HG03460 (cell line): ENCODE data around the gene PSME3IP1.
A peak's percentile ranks its signal among the peaks of the same experiment; 100 is the strongest.

Source experiments
- ATAC-seq: cut with Tn5 transposase; IDR thresholded peaks from one replicate; pipeline ENCODE4 v1.9.1; 2021; ENCODE audit not compliant: unreplicated experiment

The PSME3IP1 gene

DNA sequence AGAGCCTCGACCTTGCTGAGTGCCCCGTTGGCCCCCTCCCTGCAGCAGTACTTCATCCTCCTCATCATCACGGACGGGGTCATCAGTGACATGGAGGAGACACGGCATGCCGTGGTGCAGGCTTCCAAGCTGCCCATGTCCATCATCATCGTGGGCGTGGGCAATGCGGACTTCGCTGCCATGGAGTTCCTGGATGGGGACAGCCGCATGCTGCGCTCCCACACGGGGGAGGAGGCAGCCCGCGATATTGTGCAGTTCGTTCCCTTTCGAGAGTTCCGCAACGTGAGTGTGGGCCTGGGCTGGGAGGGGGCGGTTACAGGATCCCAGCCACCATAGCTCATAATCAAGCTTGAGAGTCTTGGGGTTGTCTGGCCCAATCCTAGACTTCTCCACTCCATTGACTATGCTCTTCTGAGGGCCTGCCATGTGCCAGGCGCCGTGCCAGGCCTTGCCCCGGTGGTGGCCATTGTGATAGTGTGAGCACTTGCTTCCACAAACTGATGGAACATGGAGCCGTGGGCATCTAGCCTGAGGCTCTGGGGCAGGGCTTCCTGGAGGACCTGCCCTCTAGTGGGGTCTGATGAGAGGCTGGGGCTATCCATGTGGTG is 39.7 kb downstream of the PSME3IP1 start:
- no peak for ATAC-seq

DNA sequence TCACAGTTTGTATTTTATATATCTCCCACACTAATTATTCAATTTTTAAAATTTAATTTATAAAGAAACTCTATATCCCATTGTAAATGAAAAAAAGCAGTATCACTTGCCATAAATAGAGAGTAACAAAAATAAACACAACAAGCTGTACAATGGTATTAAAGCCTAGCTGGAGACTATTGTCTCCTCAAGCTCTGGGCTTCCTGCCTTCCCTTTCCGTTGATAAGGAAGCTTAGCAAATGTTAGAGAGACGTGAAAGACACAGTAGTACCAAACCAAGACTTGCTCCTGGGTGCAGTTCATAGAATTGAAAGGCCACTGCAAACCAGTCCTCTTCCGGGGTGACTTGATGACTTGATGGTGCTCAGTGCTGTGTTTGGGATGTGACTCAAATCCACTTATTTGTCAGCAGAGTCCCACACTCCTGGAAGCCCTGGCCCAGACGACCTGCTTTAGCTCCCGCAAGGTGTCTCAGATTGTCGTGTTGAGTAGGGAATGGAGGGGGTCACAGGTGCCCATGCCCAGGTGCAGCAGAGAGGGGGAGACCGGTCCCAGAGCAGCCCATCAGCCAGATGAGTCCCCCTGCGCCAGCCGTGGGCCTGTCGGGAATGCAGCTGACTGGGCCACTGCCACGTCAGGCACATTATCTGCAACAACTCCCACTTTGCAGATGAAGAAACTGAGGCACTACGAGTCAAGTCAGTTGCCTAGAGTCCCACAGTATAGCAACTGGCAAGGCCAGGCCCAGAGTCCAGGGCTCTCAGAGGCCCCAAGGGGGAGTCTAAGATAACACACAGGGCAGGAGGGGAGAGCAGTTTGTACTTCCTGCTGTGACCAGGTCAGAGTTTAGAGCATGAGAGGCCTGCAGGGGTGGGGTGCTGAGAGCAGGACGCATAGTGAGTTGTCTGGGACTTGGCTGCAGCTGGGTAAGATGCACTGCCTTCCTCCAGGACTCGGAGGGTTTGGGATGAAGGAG is 40.5 kb downstream of the PSME3IP1 start:
- ATAC-seq = no peak

DNA sequence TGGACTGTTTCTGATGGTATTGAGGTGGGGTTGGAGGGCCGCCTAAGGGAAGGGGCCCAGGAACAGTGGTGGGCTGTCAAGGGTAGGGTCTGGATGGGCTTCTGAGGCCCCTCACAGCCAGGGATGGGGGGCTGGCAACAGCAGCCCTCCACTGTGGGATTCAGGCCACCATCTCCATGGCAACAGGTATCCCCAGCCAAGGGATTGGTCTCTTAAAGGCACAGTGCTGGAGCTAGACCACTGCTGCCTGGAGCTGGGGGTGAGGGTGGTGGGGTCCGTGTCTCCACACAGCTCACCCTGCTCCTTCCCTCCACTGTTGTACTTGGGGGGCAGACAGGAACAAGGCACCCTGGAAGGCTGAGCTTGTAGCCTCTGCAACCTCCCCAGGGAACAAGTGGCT is 41.8 kb downstream of the PSME3IP1 start:
- ATAC-seq = no peak

DNA sequence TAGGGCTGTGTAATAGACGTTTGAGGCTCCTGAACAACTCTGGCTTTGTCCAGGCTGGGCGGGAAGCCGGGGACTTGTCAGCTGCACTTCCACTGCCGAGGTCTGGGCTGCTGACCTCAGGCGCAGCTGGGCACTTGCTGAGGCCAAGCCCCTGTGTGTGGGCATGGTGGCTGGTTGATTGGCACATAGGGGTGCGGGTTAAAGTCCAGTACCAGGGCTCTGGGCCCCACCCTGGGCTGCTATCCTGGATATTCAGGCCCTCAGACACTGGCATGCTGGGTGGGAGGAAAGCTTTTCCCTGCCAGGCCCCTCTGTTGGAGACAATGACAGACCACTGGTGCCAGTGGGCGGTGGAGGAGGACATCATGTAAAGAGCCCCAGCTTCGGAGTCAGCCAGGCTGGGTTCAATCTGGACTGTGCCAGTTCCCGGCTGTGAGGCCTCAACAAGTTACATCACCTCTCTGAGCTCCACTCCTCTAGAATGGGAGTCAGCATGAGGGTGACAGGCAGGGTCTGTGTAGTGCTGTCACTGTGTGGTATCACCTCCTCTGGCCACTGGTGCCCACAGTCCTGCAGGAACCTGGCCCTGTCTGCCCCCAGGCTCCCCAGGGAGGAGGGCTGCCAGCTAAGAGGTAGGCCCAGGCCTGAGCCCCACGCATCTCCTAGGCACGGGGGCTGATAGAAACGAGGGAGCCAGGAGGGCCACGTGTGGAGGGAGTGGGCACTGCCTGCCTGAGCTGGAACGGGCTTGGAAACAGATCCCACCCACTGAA is 42.5 kb downstream of the PSME3IP1 start:
- no peak for ATAC-seq

DNA sequence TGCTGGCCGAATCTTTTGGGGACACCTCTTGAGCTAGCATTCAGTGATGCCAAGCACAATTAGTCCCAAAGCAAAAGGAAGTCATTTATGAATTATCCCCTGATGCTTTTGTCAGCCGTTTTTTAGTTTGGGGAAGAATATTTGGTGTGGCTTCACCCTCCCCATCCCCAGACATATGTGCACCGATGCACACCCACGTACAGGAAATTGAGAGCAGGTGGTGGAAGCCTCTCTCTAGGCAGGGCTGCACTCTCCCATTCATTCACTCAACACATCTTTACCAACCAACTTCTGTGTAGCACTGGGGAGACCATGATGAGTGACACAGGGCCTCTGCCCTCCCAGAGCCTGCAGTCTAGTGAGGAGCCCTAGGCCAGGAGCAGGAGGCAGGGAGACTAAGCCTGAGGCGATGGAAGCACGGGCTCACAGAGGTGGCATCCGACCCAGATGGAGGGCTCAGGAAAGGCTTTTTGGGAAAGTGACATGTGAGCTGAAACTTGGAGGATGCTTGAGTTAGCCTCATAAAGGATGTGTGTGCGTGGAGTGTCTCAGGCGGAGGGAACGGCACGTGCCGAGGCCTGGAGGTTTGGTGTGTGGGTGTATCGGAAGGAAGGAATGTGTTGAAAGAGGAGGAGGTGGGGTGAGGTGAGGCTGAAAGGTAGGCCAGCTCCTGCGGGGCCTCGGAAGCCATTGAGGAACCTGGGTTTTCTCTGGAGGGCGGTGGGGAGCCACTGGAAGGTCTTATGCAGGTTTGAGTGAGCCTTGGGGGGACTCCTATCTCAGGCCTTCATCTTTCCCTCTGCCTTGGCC is 43.8 kb downstream of the PSME3IP1 start:
- ATAC-seq = peak; percentile 60

DNA sequence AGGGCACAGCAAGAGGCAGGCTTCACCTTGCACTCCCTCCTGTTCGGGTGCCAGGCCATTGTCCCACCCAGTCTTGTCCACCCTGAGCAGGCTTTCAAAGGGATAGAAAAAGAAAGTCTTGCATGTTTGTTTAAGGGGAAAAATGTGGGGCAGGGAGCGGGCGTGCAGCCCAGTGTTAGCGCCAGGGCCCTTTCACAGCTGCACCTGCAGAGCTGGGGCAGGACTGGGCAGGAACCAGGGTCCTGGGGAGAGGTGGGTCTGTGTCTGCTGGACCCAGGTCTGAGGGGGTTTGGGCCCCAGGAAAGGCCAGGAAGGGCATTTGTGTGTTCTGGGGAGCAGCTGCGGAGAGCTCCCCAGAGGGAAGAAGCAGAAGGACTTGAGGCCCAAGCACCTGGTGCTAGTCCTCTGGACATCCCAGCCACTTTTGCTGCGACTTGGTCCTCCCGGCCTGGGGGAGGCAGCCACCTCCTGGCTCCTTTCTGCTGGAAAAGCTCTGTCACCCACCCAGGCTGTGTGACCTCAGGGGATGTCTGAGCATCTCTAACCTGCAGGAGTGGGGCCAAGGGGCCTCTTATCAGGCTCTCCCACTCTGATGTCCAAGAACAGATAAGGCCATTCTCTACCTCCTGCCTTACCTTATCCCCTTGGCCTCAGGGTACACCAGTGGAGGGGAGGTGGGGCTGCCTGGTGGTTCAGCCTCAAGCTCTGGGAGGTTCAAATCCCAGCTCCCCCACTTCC is 44.7 kb downstream of the PSME3IP1 start:
- ATAC-seq = no peak

DNA sequence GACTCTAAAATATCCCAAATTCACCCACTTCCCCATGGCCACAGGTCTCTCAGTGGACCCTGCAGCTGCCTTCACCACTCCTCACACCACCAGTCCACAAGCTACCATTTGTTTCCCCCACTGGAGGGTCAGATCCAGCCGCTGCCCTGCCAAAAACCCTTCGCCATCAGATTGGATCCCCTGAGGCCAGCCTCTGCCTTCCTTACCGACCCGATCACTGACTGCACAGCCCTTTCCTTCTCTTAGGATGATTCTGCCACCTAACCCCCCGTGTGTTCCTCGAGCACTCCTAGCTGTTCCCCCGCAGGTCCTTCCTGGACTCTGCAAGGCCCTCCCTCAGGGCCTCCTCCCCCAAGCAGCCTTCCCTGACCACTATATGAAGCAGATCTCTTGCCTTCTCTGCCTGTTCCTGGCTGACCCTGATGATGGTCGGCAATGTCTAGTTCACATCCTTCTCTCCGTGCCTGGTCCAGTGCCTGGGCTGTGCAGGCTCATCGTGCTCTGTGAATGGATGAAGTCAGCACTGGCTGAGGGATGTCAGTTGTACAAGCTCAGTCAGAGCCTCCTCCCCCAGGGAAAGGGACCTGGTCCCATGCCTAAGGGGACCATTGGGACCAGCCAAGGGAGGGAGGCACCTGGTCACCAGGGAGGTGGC is 47.4 kb downstream of the PSME3IP1 start:
- no peak for ATAC-seq

DNA sequence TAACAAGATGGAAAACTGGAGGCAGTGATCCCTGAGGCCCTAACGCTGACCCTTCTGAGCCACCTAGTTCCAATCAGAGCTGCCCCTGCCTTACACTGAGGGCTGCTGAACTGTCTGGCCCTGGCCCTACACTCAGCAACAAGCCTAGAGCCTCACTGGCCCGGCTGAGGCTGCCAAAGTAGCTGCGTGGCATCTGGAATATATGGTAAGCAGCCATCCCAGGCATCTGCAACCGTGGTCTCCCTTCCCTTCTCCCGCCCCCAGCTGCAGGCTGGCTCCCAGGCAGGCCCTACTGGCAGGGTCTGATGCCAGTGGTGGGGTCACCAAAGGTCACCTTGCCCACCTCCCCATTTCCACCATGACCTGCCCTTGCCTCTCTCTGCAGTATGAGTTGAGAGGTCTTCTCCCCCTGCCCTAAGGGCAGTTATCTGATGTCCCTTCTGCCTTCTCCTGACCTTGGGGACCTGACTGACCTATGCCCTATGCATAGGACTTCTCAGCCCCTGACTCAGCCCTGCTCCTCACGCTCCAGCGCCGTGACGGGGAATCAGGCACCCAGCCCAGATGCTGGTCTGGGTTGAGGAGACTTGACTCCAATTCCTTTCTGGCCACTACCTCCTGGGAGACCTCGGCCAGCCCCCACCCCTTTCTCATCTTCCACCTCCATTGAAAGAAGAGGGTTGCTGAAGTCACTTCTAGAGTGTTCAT is 48.1 kb downstream of the PSME3IP1 start:
- no peak for ATAC-seq

DNA sequence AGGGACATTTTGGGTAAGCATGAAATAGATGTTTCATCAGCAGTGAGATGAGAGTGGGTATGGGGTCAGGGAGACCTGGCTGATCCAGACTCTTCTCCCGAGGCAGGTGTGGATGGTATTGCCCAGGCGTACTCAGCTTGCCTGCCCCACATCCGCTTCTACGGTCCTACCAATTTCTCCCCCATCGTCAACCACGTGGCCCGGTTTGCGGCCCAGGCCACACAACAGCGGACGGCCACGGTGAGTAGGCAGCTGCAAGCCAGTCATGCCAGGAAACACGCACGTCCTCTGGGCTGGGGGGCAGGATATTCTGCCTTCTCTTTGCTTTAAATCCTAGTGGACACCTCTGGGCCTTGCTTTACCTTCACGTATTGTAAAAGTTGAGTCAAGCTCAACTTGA is 48.8 kb downstream of the PSME3IP1 start:
- no peak for ATAC-seq

DNA sequence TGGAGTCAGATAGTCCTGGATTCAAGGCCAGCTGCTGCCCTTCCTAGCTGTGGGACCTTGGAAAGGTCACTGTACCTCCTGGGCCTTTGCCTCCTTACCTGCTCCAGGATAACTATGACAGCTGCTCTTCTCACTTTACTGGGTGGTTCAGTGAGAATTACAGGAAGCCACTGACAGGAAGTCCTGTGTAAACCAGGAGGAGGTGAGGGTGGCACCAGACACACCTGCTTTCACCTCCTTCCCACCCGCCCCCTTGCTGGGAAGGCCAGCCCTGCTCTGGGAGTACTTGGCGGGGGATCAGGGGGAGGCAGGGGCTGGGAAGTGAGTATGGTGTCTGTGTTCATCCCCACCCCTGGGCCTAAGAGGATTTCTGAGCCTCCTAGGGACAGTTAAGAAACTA is 50.9 kb downstream of the PSME3IP1 start:
- no peak for ATAC-seq

DNA sequence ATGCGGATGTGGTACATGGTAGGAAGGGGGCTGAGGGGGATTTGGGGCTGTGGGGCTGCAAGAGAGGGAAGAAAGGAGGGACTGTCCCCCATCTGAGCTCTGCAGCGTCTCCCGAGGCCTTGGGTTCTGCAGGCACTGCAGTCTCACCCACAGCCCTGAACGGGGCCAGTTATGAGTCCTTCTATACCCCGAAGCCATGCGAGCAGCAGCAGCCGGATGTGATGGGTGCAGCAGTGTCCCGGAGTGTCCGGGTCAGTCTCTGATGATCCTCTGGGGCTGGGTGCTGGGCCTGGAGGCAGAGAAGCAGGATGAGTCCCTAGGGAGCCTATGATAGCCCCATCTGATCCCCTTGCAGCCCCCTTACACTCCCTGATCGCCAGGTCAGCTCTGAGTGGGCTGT is 52.0 kb downstream of the PSME3IP1 start:
- no peak for ATAC-seq

DNA sequence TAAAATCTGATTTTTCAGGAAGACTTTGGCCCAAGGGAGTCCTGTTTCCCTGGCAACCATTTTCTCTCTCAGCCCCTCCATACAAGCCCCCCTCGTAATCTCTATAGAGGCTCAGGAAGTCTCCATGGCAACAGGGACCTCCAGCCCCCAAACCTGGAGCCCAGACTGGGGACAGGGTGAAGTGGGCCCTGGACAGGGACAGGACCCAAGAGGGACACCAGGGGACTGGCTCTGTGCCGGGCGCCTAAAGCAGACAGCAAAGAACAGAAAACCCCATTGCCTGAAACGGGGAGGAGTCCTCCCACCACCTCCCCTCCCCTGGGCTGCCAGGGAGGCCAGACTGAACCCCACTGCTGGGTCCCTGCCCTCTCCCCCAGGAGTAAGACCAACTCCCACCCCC is 52.8 kb downstream of the PSME3IP1 start:
- no peak for ATAC-seq

DNA sequence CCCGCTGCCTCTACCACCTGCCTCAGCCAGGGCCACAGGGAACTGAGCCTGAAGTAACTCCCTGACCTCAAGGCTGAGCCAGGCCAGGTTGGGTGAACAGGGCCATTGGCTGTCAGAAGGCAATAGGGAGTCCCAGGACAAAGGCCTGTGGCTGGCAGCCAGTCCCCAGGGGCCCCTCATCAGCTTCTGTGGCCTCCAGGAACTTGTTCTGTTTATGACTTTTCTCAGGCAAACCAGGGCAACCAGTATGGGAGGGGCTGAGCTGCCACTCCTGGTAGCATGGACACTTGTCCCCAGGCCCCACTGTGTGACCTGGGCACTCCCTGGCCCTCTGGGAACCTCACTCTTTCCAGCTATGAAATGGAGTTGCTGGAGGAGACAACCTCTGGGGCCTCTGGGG is 53.4 kb downstream of the PSME3IP1 start:
- no peak for ATAC-seq

DNA sequence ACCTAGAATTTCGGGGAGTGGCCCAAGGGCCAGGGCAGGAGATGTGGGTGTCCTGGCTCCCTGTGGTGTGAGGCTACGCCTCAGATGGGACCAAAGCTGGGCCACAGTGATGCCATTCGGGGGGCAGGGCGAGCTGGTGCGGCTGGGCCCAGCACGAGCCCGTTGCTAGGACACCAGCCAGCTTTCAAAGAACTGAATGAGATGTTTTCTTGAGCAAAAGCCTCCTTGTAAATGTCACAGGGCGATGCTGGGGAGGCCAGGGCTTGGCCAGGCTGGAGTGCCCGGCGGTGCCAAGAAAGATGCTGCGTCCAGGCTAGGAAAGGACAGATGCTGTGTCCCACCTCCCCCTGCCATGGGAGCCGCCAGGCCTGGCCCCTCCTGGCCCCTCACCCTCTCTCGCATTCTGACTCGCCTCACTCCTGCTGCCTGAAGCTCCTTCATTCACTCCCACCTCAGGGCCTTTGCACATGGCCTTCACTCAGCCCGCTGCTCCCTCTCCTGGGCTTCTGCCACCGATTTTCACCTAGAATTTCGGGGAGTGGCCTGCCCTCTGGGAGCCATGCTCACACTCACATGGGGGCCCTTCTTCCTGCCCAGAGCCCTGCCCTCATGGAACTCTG is 54.4 kb downstream of the PSME3IP1 start:
- ATAC-seq = no peak

DNA sequence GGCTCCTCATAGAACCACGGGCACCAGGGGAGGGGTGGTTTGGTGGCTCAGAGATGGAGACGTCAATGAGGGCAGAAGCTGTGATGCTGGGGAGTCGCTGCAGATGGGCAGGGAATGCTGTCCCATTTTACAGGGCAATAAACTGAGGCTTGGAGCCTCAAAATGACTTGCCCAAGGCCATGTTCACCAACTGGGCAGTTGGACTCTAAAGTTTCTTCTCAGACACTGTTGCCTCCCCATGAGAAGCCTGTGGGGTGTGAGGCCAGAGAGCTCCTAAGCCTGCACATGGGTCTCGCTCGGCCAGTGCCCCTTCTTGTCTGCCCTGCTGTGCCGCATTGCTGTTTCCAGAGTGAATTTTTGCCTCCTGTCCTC is 54.9 kb downstream of the PSME3IP1 start:
- ATAC-seq = no peak

DNA sequence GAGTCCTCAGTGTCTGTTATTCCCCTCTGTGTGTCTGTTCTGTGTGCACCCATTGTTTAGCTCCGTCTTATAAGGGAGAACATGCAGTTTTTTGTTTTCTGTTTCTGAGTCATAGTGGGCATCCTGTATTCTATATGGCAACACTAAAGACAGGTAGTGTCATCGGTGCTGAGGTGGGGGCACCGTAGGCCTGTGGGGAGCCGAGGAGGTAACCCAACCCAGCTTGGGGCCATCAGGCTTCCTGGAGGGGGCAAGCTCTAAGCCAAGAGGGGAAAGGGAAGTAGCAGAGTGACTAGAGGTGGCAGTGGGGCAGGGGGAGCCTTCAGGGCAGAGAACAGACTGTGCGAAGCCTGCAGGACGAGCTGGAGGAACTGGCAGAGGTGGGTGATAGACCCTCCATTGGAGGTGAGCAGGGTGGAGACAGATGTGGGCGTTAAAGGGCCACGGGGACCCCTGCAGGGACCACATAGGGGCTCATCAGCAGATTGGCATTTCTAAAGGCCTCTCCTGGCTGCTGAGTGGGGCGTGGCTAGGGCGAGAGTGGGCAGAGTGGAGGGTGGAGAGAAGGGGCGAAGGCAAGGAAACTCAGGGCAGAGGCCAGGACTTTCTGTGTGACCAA is 57.0 kb downstream of the PSME3IP1 start:
- ATAC-seq = no peak

DNA sequence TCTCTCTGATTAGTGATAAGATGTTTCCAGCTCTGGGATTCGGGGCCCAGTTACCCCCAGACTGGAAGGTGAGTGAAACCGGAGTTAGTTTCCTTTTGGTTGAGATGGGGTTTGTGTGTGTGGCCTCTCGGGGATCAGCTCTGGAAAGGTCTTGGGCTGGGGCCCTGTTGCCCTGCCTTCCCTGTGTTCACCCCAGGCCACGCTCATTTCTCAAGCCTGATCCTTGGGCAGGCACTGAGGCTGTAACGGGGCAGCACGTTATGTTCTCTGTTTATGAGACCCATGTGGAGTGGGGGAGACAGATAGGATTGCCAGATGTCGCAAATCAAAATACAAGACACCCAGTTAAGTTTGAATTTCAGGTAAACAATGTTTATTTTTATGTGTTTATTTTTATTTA is 58.0 kb downstream of the PSME3IP1 start:
- ATAC-seq = no peak

DNA sequence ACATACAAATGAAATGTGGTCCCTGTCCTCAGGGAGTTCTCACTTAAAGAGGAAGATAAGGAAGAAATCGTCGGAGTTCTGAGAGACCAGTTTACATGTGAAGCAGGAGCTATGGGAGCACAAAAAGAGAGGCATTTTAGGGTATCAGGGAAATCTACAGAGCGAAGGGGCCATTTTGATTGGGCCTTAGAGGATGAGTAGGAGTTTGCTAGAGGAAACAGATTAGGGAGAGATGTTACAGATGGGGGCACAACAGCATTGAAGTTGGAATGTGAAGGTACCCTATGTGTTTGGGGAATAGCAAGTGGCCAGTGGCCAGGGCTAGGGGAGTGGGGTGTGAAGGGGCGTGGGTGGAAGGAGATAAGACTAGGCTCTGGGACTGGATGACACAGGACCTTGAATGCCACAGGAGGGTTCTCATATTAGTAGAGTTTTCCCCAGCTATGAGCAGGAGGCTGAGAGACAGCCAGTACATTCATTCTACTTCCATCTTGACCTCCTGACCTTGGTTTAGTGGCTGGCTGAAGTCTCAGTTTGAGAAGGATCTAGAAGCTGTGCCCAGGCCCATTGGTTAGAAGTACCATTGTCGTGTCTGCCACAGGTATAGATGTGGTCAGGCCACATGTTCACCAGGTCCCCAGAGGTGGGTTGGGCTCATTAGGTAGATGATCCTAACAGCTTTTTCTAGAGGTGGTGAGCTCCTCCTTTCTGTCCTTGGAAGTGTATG is 58.6 kb downstream of the PSME3IP1 start:
- no peak for ATAC-seq
